ENCODE results near the gene PARP16.
"Not testable (repeated sequence)": the region's sequence is repeated elsewhere in the genome, so short reads cannot be mapped to it uniquely, and the experiment has no call there.

The PARP16 gene

DNA sequence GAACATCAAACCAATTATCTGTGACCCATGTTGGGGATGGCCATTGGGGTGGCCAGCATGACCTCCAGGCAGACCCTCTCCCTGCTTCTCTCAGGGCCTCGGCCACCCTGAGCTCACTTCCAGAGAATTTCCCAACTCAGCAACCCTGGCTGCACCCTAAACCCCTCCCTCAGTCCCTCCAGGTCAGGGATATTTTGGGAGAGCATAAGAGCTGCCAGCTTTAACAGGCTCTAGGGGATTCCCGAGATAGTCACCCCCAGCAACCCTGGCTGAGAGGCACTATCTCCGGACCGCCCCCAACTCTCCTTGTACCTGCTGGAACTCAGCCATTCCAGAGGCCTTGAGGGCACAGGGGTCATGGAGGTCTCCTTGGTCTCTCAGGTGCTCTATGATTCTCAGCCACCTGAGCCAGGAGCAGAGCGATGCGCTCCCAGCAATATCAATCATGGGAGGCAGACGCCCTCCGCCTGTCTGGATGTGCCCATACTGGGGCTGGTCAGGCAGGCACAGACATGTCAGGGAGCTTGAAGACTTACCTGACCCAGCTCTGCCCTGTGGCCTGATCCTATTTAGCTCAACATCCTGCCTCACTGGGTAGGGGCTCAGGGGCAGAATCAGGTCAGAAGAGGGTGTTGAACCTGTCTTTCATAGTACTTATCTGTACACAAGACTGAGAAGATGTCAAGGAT lies 40.5 kb downstream of the PARP16 start:
- DNase-seq = no peak
- peaks cover 10% of the 10 kb centered on the region for H3K36me3 Mint-ChIP-seq (ENCODE audit: low read depth)
- H3K27me3 Mint-ChIP-seq = no peaks in the 10 kb centered on the region
- H3K27ac Mint-ChIP-seq = no peak overlapping the region
- no peak overlapping the region for H3K4me3 Mint-ChIP-seq
- peaks cover 21% of the 10 kb centered on the region for H3K4me1 Mint-ChIP-seq (ENCODE audit: low read depth)
- no peaks in the 10 kb centered on the region for H3K9me3 Mint-ChIP-seq

DNA sequence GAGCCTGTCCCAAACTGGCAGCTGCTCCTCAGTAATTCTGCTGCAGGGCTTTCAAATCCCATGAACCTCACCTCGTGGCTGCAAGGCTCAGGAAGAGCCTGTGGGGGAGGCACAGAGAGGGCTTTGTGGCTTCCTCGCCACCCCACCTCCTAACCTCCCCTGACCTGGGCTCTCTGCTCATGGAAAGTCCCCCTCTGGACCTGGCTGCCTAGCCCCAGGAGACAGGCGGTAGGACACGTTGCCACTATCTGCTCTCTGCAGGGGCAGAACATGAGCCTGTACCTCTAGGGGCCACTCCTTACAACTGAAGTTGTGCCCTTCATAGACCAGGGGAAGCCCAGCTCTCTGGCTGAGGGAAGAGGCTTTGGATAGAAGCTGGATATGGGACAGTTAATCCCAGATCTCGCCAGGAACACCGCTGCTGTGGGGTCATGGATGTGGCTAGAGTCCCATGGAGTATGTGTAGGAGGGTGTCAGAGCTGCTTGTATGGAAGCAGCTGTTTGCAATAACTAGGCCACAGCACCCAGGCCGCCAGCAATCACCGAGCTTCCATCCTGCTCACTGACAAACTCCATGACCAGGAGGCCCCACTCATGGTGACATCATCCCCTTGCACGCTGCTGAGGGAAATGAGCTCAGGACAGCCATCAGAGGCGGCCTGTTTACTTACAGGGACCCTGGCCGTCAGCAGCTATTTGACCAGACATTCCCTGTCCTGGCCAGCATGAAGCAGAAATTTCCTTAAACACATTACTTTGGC lies 41.4 kb downstream of the PARP16 start:
- Mint-ChIP-seq H3K36me3 (ENCODE audit: low read depth) (peaks cover 10% of the 10 kb centered on the region), H3K9me3 (no peaks in the 10 kb centered on the region), H3K4me3 (no peak overlapping the region), H3K4me1 (ENCODE audit: low read depth) (peaks cover 15% of the 10 kb centered on the region), H3K27ac (no peak overlapping the region), H3K27me3 (no peaks in the 10 kb centered on the region)
- no peak for DNase-seq

DNA sequence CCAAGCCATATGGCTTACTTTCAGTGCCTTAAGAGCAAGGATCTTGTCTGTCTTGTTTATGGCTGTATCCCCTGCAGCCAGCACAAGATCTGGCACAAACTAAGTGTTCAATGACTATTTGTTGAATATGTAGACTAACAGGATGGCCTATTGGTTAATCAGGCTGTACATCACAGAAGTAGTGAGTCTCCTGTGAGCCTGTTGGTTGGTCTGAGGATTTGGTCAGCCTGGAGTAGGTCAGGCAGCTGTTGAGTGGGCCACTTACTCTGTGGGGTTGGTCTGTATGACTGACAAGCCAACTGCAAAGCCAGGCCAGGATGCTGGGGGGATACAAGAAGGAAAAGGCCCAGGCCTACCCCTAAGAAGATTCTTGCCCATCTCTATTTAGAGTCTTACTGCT lies 42.0 kb downstream of the PARP16 start:
- peaks cover 9% of the 10 kb centered on the region for H3K4me1 Mint-ChIP-seq (ENCODE audit: low read depth)
- no peaks in the 10 kb centered on the region for H3K9me3 Mint-ChIP-seq
- no peak for DNase-seq
- H3K36me3 Mint-ChIP-seq (ENCODE audit: low read depth) = peaks cover 10% of the 10 kb centered on the region
- no peak overlapping the region for H3K4me3 Mint-ChIP-seq
- H3K27ac Mint-ChIP-seq = no peak overlapping the region
- H3K27me3 Mint-ChIP-seq = no peaks in the 10 kb centered on the region

DNA sequence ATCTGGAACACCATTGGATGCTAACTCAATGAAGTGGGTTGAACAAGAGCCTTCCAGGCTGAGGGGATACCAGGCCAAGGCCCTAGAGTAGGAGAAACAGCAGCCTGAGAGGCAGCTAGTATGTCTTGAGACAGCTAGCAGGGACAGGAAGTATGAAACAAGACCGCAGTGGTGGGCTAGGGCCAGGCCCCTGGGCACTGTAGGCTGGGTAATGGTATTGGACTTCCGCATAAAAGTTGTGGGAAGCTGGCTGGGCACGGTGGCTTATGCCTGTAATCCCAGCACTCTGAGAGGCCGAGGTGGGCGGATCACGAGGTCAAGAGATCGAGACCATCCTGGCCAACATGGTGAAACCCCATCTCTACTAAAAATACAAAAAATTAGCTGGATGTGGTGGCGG lies 50.2 kb downstream of the PARP16 start:
- H3K27me3 Mint-ChIP-seq; H3K4me1 Mint-ChIP-seq (ENCODE audit: low read depth); H3K4me3 Mint-ChIP-seq; H3K9me3 Mint-ChIP-seq; H3K27ac Mint-ChIP-seq; H3K36me3 Mint-ChIP-seq (ENCODE audit: low read depth); DNase-seq: not testable (repeated sequence)

DNA sequence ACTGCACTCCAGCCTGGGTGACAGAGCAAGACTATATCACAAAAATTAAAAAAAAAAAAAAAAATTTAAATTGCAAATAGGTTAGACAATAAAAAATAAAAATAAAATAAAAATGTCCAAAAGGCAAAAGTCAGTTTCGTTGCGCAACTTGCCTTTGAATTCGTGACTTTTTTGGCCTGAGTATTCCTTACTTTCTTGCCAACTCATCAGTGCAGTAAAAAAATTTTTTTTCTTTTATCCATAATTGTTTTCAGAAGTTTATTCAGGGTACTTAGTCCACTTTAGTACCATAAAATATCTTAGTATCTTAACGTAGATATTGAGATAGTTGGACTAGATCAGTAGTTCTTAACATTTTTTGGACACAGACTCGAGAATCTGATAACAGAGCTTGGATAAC lies 53.0 kb downstream of the PARP16 start:
- DNase-seq = no peak
- no peak overlapping the region for H3K4me3 Mint-ChIP-seq
- no peaks in the 10 kb centered on the region for H3K36me3 Mint-ChIP-seq (ENCODE audit: low read depth)
- H3K27me3 Mint-ChIP-seq = no peaks in the 10 kb centered on the region
- no peaks in the 10 kb centered on the region for H3K4me1 Mint-ChIP-seq (ENCODE audit: low read depth)
- H3K27ac Mint-ChIP-seq = no peak overlapping the region
- no peaks in the 10 kb centered on the region for H3K9me3 Mint-ChIP-seq

DNA sequence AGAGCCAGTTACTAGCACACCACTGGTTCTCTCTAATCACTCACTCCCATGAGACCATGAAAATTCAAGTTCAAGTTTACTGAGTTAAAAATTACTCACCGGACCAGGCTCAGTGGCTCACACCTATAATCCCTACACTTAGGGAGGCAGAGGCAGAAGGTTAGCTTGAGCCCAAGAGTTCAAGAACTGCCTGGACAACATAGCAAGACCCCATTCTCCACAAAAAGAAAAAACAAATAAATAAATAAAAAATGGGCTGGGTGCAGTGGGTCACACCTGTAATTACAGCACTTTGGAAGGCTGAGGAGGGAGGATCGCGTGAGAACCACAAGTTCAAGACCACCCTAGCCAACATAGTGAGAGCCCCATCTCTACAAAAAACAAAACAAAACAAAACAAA lies 54.2 kb downstream of the PARP16 start:
- no peaks in the 10 kb centered on the region for H3K4me1 Mint-ChIP-seq (ENCODE audit: low read depth)

DNA sequence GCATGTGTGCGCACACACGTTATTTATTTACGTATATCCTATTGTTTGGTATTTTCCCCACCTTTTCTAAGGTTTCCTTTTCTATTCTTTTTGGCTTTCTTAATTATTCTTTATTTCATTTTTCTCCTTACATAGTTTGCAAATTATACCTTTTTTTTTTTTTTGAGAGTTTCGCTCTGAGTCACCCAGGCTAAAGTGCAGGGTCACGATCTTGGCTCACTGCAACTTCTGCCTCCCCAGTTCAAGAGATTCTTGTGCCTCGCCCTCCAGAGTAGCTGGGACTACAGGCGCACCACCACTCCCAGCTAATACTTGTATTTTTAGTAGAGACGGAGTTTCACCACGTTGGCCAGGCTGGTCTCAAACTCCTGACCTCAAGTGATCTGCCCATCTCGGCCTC lies 55.4 kb downstream of the PARP16 start:
- DNase-seq = no peak
- H3K27ac Mint-ChIP-seq = no peak overlapping the region
- no peaks in the 10 kb centered on the region for H3K27me3 Mint-ChIP-seq
- H3K4me3 Mint-ChIP-seq = no peak overlapping the region
- no peaks in the 10 kb centered on the region for H3K4me1 Mint-ChIP-seq (ENCODE audit: low read depth)
- no peaks in the 10 kb centered on the region for H3K9me3 Mint-ChIP-seq
- H3K36me3 Mint-ChIP-seq (ENCODE audit: low read depth) = no peaks in the 10 kb centered on the region

More for the DNA sequence above, 54.2 kb downstream of the PARP16 start:
- DNase-seq = no peak
- no peaks in the 10 kb centered on the region for H3K9me3 Mint-ChIP-seq
- no peak overlapping the region for H3K27ac Mint-ChIP-seq
- no peaks in the 10 kb centered on the region for H3K36me3 Mint-ChIP-seq (ENCODE audit: low read depth)
- H3K27me3 Mint-ChIP-seq = no peaks in the 10 kb centered on the region
- H3K4me3 Mint-ChIP-seq = no peak overlapping the region

DNA sequence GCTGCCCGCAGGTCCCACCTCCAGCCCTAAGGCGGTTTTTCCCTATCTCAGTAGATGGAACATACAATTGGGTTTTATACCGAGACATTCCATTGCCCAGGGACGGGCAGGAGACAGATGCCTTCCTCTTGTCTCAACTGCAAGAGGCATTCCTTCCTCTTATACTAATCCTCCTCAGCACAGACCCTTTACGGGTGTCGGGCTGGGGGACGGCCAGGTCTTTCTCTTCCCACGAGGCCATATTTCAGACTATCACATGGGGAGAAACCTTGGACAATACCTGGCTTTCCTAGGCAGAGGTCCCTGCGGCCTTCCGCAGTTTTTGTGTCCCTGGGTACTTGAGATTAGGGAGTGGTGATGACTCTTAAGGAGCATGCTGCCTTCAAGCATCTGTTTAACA lies 59.8 kb downstream of the PARP16 start:
- not testable (repeated sequence) for H3K9me3 Mint-ChIP-seq; H3K4me1 Mint-ChIP-seq (ENCODE audit: low read depth); H3K4me3 Mint-ChIP-seq; H3K36me3 Mint-ChIP-seq (ENCODE audit: low read depth); H3K27ac Mint-ChIP-seq; H3K27me3 Mint-ChIP-seq; DNase-seq

DNA sequence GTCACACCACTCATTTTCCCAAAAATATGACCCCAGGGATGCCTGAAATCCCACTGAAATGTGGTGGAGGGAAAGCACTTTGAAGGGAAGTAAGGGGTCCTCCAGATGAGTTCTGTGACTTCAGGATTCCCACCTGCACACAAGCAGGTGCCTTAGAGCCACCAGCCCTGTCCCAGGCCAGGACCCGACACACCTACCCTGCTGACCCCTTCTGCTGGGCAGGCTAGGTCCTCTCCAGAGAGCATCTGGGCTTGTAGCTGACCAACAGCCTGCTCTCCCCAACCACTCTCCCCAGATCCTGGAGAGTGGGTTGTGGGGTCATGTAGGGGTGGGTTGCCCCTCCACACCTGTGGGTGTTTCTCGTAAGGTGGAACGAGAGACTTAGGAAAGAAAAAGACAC lies 60.5 kb downstream of the PARP16 start:
- DNase-seq = no peak
- Mint-ChIP-seq H3K36me3 (ENCODE audit: low read depth) (no peaks in the 10 kb centered on the region), H3K4me3 (no peak overlapping the region), H3K27ac (no peak overlapping the region), H3K27me3 (no peaks in the 10 kb centered on the region), H3K9me3 (no peaks in the 10 kb centered on the region), H3K4me1 (ENCODE audit: low read depth) (no peaks in the 10 kb centered on the region)

DNA sequence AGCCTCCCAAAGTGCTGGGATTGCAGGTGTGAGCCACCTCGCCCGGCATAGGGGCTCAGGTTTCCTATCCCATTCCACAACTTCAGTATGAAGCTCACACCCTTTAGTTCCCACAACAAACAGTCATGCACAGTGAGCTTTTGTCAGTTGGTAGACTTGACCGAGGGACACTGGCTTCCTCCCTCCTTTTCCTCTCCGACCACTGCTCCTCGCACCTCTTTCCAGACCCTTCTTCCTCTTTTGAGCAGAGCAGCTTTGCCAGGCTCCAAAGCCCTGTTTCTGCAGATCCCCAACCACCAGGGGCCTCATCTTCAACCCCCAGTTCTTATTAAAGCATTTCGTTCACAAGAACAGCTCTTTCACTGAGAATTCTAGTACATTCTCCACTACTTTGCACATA lies 62.7 kb downstream of the PARP16 start:
- no peaks in the 10 kb centered on the region for H3K36me3 Mint-ChIP-seq (ENCODE audit: low read depth)
- H3K27ac Mint-ChIP-seq = no peak overlapping the region
- DNase-seq = no peak
- H3K4me3 Mint-ChIP-seq = no peak overlapping the region
- no peaks in the 10 kb centered on the region for H3K9me3 Mint-ChIP-seq
- H3K4me1 Mint-ChIP-seq (ENCODE audit: low read depth) = peaks cover 4% of the 10 kb centered on the region
- no peaks in the 10 kb centered on the region for H3K27me3 Mint-ChIP-seq

DNA sequence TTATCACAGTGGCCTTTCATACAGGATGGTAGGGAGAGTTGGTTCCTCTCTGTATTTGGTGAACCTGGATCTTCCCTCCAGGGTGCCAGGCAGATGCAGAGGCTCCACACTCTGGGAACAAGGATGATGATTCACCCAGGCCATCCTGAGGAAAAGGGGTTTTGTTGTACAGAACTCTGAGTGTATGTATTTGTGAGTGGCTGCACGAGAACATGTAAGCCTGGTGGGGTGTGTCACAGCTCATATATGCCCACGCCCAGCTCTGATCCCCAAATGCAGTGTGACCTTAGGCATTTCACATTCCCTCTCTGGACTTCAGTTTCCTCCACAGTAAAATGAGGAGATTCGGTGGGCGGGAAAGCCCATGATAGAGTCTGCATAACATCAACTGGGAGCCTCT lies 63.8 kb downstream of the PARP16 start:
- Mint-ChIP-seq H3K27me3 (no peaks in the 10 kb centered on the region), H3K27ac (no peak overlapping the region), H3K4me3 (no peak overlapping the region), H3K4me1 (ENCODE audit: low read depth) (peaks cover 14% of the 10 kb centered on the region), H3K9me3 (no peaks in the 10 kb centered on the region), H3K36me3 (ENCODE audit: low read depth) (no peaks in the 10 kb centered on the region)
- DNase-seq = no peak

DNA sequence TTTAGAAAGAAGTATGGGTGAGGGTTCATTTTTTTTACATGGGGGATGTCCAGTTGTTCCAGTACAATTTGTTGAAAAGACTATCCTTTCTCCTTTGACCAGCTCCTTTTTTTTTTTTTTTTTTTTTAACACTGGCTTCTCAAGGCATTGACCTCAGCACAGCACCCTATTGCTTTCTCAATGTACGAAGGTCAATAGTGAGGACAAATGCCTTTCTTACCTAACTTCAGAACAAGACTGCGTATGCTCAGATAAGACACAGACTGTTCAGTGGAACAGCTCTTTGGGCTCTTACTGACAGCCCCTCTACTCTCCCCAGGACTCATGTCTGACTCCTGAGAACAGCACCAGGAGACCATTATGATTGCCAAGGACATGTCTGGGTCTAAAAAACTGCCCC lies 65.0 kb downstream of the PARP16 start:
- DNase-seq = no peak
- H3K36me3 Mint-ChIP-seq (ENCODE audit: low read depth) = no peaks in the 10 kb centered on the region
- H3K4me1 Mint-ChIP-seq (ENCODE audit: low read depth) = peaks cover 20% of the 10 kb centered on the region
- no peak overlapping the region for H3K4me3 Mint-ChIP-seq
- no peak overlapping the region for H3K27ac Mint-ChIP-seq
- H3K9me3 Mint-ChIP-seq = no peaks in the 10 kb centered on the region
- no peaks in the 10 kb centered on the region for H3K27me3 Mint-ChIP-seq

DNA sequence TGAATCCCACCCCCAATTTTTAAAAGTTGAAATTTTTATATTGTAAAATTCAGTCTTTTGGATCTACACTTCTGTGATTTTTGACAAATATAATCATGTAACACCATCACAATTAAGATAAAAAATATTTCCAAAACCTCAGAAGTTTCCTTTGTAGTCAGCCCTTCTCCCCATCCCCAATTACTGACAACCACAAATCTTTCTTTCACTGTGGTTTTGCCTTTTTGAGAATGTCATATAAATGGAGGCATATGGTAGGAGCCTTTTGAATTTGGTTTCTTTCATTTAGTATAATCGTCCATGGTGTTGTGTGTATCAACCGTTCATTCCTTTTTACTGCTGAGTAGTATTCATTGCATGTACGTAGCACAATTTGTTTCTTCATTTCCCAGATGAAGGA lies 67.5 kb downstream of the PARP16 start:
- Mint-ChIP-seq H3K4me3 (no peak overlapping the region), H3K27me3 (no peaks in the 10 kb centered on the region), H3K9me3 (no peaks in the 10 kb centered on the region), H3K27ac (no peak overlapping the region), H3K4me1 (ENCODE audit: low read depth) (peaks cover 20% of the 10 kb centered on the region), H3K36me3 (ENCODE audit: low read depth) (no peaks in the 10 kb centered on the region)
- DNase-seq = no peak

DNA sequence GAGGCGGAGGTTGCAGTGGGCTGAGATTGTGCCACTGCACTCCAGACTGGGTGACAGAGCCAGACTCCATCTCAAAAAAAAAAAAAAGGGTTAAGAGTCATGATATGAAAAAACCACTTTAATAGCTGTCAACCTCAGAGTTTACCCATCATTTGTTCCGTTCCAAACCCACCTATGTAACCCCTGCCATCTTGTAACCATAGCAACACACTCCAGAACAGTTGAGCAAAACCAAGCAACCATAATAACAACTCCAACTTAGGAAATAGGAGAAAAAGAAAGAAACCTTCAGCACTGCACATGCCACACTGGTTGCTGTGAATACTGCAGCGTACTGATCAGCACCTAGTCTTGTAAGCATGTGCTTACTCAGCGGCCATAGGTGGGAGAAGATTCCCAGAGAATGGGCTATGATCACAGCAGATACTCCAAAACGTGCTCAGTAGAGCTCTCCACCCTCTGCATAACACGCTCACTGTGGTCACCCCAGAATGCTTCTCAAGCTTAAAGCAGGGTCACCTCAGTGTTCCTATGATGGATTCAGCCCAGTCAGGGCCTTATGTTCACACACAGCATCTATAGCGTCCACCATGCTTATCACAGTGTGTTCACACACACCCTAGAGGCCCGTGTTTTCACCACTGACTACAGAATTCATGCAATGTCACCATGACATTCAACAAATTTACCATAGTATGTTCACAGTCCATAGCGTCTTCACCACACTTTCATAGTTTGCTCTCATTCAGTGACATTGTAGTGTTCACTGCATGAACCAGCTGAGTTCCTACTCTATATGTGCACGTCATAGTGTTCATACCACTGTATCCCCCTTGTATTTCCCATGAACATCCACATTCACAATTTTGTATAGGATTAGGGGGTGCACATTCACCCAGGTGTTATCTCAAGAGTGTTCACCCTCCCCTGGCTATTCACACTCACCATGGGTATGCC lies 68.9 kb downstream of the PARP16 start:
- Mint-ChIP-seq H3K36me3 (ENCODE audit: low read depth) (no peaks in the 10 kb centered on the region), H3K4me3 (no peak overlapping the region), H3K27me3 (no peaks in the 10 kb centered on the region), H3K9me3 (no peaks in the 10 kb centered on the region), H3K27ac (no peak overlapping the region), H3K4me1 (ENCODE audit: low read depth) (peaks cover 20% of the 10 kb centered on the region)
- no peak for DNase-seq

DNA sequence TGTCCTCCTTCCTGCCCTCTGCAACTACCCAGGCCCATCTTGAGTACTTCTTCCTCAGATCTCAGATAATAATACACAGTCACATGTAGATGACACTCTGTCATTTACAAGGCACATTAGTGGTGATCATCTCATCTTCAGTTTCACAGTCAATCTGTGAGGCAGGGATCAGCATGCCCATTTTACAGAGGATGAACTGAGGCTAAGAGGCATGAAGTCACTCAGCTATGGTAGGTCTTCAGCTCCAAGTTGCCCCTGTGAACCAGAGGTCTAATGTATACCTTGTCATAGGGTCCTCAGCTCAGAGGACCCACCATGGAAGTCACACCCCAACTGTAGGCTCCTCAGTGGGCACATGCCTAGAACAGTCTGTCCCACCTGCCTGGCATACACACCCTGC lies 71.2 kb downstream of the PARP16 start:
- Mint-ChIP-seq H3K27ac (no peak overlapping the region), H3K36me3 (ENCODE audit: low read depth) (no peaks in the 10 kb centered on the region), H3K27me3 (no peaks in the 10 kb centered on the region), H3K9me3 (no peaks in the 10 kb centered on the region), H3K4me1 (ENCODE audit: low read depth) (peaks cover 20% of the 10 kb centered on the region), H3K4me3 (no peak overlapping the region)
- DNase-seq = no peak
